ENCODE data around the gene DNASE2.

DNASE2 gene

DNA sequence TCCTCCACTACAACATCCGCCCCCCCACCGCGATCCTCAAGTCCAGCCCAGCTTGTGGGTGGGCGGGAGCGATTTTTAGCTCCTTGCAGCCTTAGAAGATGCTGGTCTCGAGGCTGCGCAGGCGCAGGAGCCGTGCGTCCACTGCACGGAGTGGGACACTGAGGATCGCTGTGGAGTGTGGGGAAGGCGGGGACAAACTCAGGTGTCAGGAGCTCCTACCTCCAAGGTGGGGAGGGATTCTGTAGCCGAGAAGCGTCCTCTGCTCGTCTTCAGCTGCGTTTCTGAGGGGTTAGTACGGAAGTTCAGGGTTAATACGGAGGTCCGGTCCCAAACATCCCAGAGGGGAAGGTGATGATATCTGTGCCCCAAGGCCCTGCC is 46.7 kb downstream of the DNASE2 start, which contains the start of gene RTBDN:
Gene RTBDN (minus strand): TSS at position 14 of the 378 bp plus-strand sequence. CDS start 4,600 bp downstream, outside the sequence.
- DNase-seq (ENCODE audit: low spot score) = no peak

DNA sequence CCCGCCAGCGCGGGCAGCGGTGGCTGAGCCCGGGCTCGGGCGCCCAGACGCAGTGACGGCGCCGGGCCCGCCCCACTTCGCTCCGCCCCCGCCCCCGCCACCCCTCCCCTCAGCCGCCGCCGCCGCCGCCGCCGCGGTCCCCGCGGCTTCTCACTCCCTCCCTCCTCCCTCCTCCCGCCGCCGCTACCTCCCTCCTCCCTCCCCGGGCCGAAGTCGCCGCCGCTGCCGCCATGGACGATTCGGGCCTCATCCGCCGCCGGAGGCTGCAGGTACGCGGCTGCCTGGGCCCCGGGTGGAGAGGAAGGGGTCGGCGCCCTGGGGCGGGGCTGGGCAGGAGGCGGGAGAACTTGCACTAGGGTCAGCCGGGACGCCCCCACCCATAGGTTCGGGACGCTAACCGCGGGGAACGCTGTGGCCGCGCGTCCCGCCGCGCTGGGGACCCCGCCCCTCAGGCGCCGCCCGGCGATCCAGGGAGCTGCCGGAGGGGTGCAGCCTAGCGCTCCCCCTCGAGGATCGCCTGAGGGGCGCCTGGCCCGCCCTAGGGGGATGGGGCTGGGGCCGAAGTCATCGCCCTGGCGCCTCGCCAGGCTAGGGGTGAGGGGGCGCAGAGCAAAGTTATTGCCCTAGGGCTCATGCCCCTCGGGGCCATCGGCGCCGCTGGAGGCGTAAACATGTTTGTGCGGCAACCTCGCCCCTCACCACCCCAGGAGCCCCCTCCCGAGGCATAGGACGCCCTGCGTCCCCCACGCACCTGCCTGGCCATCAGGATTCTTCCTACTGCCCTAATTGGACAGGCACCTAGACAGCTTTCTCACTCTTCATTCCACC is 47.3 kb downstream of the DNASE2 start:
- DNase-seq (ENCODE audit: low spot score) = peak; percentile 44

DNA sequence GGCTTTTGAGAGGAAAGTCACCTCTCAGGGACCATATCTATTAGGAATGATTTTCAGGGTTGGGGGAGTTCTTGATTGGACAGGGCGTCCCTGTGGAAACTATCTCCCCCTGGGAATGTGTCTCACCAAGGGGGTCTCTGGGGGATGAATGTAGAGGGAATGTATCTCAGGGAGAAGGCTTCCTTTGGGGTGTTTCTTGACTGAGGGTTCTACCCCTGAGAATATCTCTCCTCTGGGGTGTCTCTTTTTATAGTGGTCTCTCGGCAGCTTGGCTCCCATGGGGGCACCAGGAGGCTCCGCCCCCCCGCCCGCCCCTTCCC is 47.9 kb downstream of the DNASE2 start:
- no peak for DNase-seq (ENCODE audit: low spot score)

DNA sequence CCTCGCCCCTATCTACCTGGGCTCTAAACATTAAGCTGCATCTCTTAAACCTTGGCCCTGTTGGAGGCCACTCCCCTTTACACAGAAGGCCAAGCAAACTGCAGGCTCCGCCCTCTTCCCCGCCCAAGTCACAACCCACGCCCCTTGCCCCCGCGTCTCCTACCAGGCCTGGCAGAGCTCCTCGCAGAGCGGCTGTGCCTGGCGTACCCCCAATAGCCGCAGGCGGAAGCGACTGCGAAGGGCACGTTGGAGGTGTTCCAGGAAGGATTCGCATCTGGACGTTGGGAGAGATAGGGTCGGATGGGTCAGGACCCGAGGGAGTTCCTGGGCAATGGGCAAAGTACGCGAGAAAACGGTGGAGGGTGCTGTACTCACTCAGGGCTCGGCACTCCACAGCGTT is 52.8 kb downstream of the DNASE2 start:
- DNase-seq (ENCODE audit: low spot score) = peak; percentile 63

DNA sequence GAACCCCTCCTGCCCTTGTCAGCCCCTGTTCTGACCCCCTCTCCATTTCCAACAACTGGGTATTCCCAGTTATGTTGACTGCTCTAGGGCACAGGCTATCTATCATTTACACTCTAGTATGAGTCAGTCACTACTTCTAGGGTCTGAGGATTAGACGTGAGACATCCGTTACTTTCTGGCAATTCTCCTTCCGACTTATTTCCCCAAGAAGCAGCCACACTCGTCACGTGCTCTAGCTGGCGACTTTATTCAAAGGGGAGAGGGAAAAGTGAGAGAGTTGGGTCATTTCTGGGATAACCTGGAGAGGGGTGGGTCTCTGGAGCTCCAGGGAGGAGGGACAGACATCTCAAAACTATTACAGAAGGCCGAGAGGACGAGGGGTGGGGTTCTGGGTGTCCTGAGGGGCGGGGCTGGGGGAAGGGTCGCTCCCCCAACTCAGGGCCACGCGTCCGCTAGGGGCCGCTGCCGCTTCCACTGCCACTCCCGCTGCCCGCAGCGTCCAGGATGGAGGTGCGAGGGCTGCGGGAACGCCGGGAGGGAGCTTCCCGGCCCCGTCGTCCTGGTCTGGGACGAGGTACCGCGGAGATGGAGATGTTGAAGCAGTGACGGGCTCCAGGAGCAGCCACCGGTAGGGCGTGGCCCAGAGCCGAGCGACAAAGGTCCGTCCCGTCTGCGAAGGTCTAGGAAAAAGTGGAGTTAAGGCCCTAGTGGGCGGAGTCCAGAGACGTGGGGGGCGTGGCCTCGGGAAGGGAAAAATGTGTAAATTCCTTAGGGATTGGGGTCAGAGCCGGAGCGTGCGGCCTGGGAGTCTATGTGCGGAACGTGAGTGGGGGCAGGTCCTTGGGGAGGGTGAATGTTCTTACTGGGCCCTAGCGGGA is 55.8 kb downstream of the DNASE2 start:
- DNase-seq (ENCODE audit: low spot score) = no peak

Data from SW480 (cell line).